K562 (cell line): ENCODE data around the gene HMCN1. TPM values are rescaled to one million over a fixed set of nuclear protein-coding genes. Genes with fewer than 3 reads are reported as not detected.

Source experiments
- ATAC-seq: fragments of 200-7000 bp; cut with Tn5 transposase; 3 replicates; pipeline ENCODE4 v1.9.1; 2020; ENCODE audit warnings: moderate library complexity
- BruUV-seq: library from RNA; stranded (reverse); fragments of 400-500 nt; replicated peaks from 2 replicates; lab custom pipeline; 2021; lab: Mats Ljungman, UMichigan
- CTCF ChIA-PET: fragments of 300-600 bp; formaldehyde crosslinking; extraction: SDS; loops from one replicate; lab custom pipeline; 2021; ENCODE audit warnings: low intra/inter-chr PET ratio; lab: Yijun Ruan, JAX
- POLR2A ChIA-PET: fragments of 300-600, 350-650 bp; sonication (Branson Sonifier 250); formaldehyde crosslinking; extraction: SDS; loops from one replicate; lab custom pipeline; 2021; ENCODE audit warnings: antibody characterized with exemption, inconsistent platforms; lab: Yijun Ruan, JAX
- DNase-seq, 4 experiments: peaks; one replicate each; pipeline versions ENCODE4 v3.0.0 to v3.0.0-alpha.2; 2011 to 2018; ENCODE audit warnings: low spot score in 3 of 4, mixed read lengths in 3 of 4; ENCODE audit errors: extremely low read depth in 1 of 4
- FAIRE-seq: peaks from 2 replicates; lab custom pipeline; 2011; peaks lifted over from hg19 to GRCh38; lab: Jason Lieb, UNC
- H2AFZ ChIP-seq: 2 replicates; pipeline ENCODE4 v1.6.0; 2011; ENCODE audit warnings: low read depth, low read length, control low read depth, inconsistent platforms
- H3K27ac ChIP-seq: fragments of 200-600 bp; 3 replicates; pipeline ENCODE4 v1.8.0; 2011; ENCODE audit warnings: low read depth, mild to moderate bottlenecking, control low read depth, inconsistent platforms, low read length, moderate library complexity, mixed read lengths; ENCODE audit errors: extremely low read depth
- H3K27me3 ChIP-seq, 2 experiments: fragments of 300-600 bp in 1 of 2; 2 replicates in 1 of 2; 3 replicates in 1 of 2; pipeline versions ENCODE4 v1.6.0 to v1.8.0; 2011; ENCODE audit warnings: inconsistent platforms in 2 of 2, low read length in 2 of 2, mild to moderate bottlenecking in 1 of 2, mixed read lengths in 1 of 2, moderate library complexity in 1 of 2; ENCODE audit not compliant: control insufficient read depth in 2 of 2, insufficient read depth in 2 of 2
- H3K36me3 ChIP-seq: fragments of 300-600 bp; 3 replicates; pipeline ENCODE4 v1.8.0; 2011; ENCODE audit warnings: mild to moderate bottlenecking, low read length, inconsistent platforms; ENCODE audit not compliant: control insufficient read depth, insufficient read depth
- H3K4me1 ChIP-seq, 2 experiments: fragments of 200-600 bp in 1 of 2; replicated peaks in 1 of 2; 2 replicates in 1 of 2; 3 replicates in 1 of 2; pipeline versions ENCODE4 v1.5.1 to v1.8.0; 2011; ENCODE audit warnings: inconsistent platforms in 2 of 2, low read length in 2 of 2, mild to moderate bottlenecking in 1 of 2, mixed read lengths in 1 of 2, moderate library complexity in 1 of 2; ENCODE audit not compliant: control insufficient read depth in 2 of 2, insufficient read depth in 2 of 2
- H3K4me2 ChIP-seq: 2 replicates; pipeline ENCODE4 v1.6.1; 2011; ENCODE audit warnings: low read length, control low read depth, inconsistent platforms, mixed read lengths; ENCODE audit not compliant: insufficient read depth
- H3K4me3 ChIP-seq: fragments of 200-600 bp; sonication (generic), shearing (Covaris generic); 2 replicates; pipeline ENCODE4 v1.5.1; 2016; ENCODE audit warnings: control low read depth, inconsistent platforms
- H3K79me2 ChIP-seq: fragments of 200-600 bp; 3 replicates; pipeline ENCODE4 v1.8.0; 2011; ENCODE audit warnings: low read length, inconsistent platforms; ENCODE audit not compliant: control insufficient read depth, insufficient read depth
- H3K9ac ChIP-seq, 2 experiments: 2 replicates each; pipeline versions ENCODE4 v1.6.0 to v1.6.1; 2011; ENCODE audit warnings: low read depth in 2 of 2, low read length in 2 of 2, control low read depth in 1 of 2, inconsistent platforms in 1 of 2, mild to moderate bottlenecking in 1 of 2, mixed read lengths in 1 of 2; ENCODE audit not compliant: insufficient read depth in 1 of 2
- H3K9me1 ChIP-seq: one replicate; pipeline ENCODE4 v1.6.0; 2011; ENCODE audit warnings: inconsistent platforms, mild to moderate bottlenecking, low read length, moderate library complexity; ENCODE audit not compliant: control insufficient read depth, insufficient read depth
- H3K9me3 ChIP-seq: replicated peaks from 2 replicates; pipeline ENCODE4 v1.5.1; 2011; ENCODE audit warnings: low read depth, low read length, inconsistent platforms; ENCODE audit not compliant: control insufficient read depth, insufficient read depth
- H4K20me1 ChIP-seq: replicated peaks from 2 replicates; pipeline ENCODE4 v1.6.1; 2011; ENCODE audit warnings: low read length, inconsistent platforms, mixed read lengths; ENCODE audit not compliant: control insufficient read depth, insufficient read depth
- CBFB ChIP-seq: sonication (generic); formaldehyde crosslinking; IDR thresholded peaks from 2 replicates; pipeline ENCODE4 v1.4.0; 2020; ENCODE audit warnings: mild to moderate bottlenecking, missing genetic modification reagents
- GTF2A2 ChIP-seq: IDR thresholded peaks from 2 replicates; pipeline ENCODE4 v1.6.1; 2016; ENCODE audit warnings: mild to moderate bottlenecking, missing genetic modification characterization, missing compliant biosample characterization
- RAD51 ChIP-seq: fragments of 450-650 bp; IDR thresholded peaks from 2 replicates; pipeline ENCODE4 v1.7.1; 2016; ENCODE audit warnings: low read depth, mild to moderate bottlenecking, borderline replicate concordance
- TBP ChIP-seq: optimal IDR thresholded peaks from 2 replicates; pipeline ENCODE3; 2011; ENCODE audit warnings: low read depth, low read length, improper control_type of control experiment
- ZNF707 ChIP-seq: fragments of 250-450 bp; sonication (Bioruptor Pico); conservative IDR thresholded peaks from 2 replicates; pipeline ENCODE4 v1.8.0; 2022; ENCODE audit warnings: inconsistent platforms, mild to moderate bottlenecking, moderate library complexity
- WGBS: fragments of 100-300 bp; shearing (Covaris generic); methylation state at CpG from one replicate; pipeline ENCODE4 v1.1.6; 2016; ENCODE audit warnings: low coverage, mixed read lengths; ENCODE audit not compliant: insufficient coverage; ENCODE audit errors: missing lambda C conversion rate; 5-methylcytosine and 5-hydroxymethylcytosine counted together
- in situ Hi-C: fragments of 300-500 bp; cut with MboI; formaldehyde crosslinking; loops from 4 replicates; pipeline ENCODE4 v1.15.0; 2018; ENCODE audit warnings: inconsistent platforms, mixed read lengths
- intact Hi-C: fragments of 100-400 bp; cut with micrococcal nuclease; formaldehyde crosslinking; loops from 2 replicates; pipeline ENCODE4 v1.14.2; 2022
- polyA plus RNA-seq, 8 experiments: library from polyadenylated mRNA; depleted of rRNA in 4 of 8; stranded (reverse) in 5 of 8; unstranded in 3 of 8; fragments of >200 nt; fragmentation: Nextera tagmentation in 2 of 8; fragmentation: Illumina TruSeq in 1 of 8; extraction: Ambion mirVana in 2 of 8; extraction: Trizol in 1 of 8; gene quantifications; 2 replicates each; pipeline versions ENCODE4 v1.2.1 to v1.2.3, GENCODE V29; 2011 to 2014; ENCODE audit warnings: inconsistent platforms in 1 of 8, missing spikeins in 1 of 8
- total RNA-seq, 7 experiments: library from RNA; depleted of rRNA in 6 of 7; stranded (reverse); fragments of >200 nt in 6 of 7; fragmentation: Illumina TruSeq in 2 of 7; extraction: Trizol in 2 of 7; gene quantifications; 2 replicates each; pipeline versions ENCODE4 v1.2.1 to v1.2.3, GENCODE V29; 2011 to 2021; ENCODE audit warnings: low replicate concordance in 1 of 7
- TF ChIP-seq, protein P1 (sequence below): IDR thresholded peaks from 2 replicates; pipeline ENCODE4 v1.6.1; 2012; ENCODE audit warnings: low read depth, low read length, improper control_type of control experiment, borderline replicate concordance
- TF ChIP-seq, protein P2 (sequence below), 2 experiments: fragments of 450-650 bp; formaldehyde crosslinking in 1 of 2; IDR thresholded peaks; 2 replicates each; pipeline versions ENCODE4 v1.4.0 to v1.6.1; 2014 to 2020; ENCODE audit warnings: mild to moderate bottlenecking in 2 of 2, borderline replicate concordance in 1 of 2, low read depth in 1 of 2

The HMCN1 gene
- total and polyA plus RNA-seq, 9 of the 15 experiments (the other 6 are each of a cell fraction or from before 2014, with no cell fraction given), result 0.07 to 0.36 (median 0.21) TPM

DNA sequence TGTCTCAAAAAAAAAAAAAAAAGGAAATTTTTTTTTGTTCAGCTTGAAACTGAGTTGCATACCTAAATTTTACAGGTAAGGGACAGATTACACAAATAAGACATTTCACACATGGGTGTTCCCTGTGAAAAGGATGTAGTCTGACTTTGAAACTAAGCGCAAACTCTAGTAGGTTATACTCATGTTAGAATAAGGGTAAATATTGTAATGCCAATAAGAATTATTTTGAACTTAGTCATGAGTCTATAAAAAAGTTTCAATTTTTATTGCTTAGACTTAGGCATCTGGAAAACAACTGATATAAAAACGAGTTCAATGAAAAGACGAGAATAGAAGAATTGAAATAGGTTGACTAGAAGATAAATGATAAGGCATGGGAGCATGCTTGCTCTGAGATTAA, 122.3 kb downstream of the HMCN1 start:
- no peaks in the 10 kb centered on the region for H4K20me1 ChIP-seq
- in situ Hi-C loops (no loop called here), intact Hi-C loops (no loop called here)
- TF ChIP-seq CBFB (CRISPR knock-in tag) (no peak), RAD51 (no peak), ZNF707 (CRISPR knock-in tag) (no peak), GTF2A2 (tag) (no peak), TBP (no peak)
- TF ChIP-seq, protein P1, sequence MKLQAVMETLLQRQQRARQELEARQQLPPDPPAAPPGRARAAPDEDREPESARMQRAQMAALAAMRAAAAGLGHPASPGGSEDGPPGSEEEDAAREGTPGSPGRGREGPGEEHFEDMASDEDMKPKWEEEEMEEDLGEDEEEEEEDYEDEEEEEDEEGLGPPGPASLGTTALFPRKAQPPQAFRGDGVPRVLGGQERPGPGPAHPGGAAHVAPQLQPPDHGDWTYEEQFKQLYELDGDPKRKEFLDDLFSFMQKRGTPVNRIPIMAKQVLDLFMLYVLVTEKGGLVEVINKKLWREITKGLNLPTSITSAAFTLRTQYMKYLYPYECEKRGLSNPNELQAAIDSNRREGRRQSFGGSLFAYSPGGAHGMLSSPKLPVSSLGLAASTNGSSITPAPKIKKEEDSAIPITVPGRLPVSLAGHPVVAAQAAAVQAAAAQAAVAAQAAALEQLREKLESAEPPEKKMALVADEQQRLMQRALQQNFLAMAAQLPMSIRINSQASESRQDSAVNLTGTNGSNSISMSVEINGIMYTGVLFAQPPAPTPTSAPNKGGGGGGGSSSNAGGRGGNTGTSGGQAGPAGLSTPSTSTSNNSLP, result no peak
- TF ChIP-seq, protein P2, sequence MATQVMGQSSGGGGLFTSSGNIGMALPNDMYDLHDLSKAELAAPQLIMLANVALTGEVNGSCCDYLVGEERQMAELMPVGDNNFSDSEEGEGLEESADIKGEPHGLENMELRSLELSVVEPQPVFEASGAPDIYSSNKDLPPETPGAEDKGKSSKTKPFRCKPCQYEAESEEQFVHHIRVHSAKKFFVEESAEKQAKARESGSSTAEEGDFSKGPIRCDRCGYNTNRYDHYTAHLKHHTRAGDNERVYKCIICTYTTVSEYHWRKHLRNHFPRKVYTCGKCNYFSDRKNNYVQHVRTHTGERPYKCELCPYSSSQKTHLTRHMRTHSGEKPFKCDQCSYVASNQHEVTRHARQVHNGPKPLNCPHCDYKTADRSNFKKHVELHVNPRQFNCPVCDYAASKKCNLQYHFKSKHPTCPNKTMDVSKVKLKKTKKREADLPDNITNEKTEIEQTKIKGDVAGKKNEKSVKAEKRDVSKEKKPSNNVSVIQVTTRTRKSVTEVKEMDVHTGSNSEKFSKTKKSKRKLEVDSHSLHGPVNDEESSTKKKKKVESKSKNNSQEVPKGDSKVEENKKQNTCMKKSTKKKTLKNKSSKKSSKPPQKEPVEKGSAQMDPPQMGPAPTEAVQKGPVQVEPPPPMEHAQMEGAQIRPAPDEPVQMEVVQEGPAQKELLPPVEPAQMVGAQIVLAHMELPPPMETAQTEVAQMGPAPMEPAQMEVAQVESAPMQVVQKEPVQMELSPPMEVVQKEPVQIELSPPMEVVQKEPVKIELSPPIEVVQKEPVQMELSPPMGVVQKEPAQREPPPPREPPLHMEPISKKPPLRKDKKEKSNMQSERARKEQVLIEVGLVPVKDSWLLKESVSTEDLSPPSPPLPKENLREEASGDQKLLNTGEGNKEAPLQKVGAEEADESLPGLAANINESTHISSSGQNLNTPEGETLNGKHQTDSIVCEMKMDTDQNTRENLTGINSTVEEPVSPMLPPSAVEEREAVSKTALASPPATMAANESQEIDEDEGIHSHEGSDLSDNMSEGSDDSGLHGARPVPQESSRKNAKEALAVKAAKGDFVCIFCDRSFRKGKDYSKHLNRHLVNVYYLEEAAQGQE (IDR thresholded peaks at IDR 0.05; ENCODE audit: borderline replicate concordance), result no peak
- TF ChIP-seq, protein P2 (CRISPR knock-in tag; IDR thresholded peaks at IDR 0.05; ENCODE audit: low read depth), result no peak
- H3K4me2 ChIP-seq, result no peak overlapping the region
- no peak overlapping the region for H3K4me3 ChIP-seq
- no peaks in the 10 kb centered on the region for H3K27me3 ChIP-seq
- H3K79me2 ChIP-seq, result no peaks in the 10 kb centered on the region
- no peak overlapping the region for H3K9ac ChIP-seq
- DNase-seq, result no peak
- no peaks in the 10 kb centered on the region for H3K9me3 ChIP-seq
- ATAC-seq, result no peak
- H3K9me1 ChIP-seq, result no peaks in the 10 kb centered on the region
- ChIA-PET POLR2A (interaction anchor here (1.2 kb wide), 1 partner anchor 13 kb away, joined by 3 read pairs; no protein-coding TSS in a partner anchor), CTCF (no interaction called here)
- WGBS, result 24% methylated on average over 3 of the region's 3 CpGs
- no TSS peak for BruUV-seq
- H2AFZ ChIP-seq, result no peak overlapping the region
- H3K36me3 ChIP-seq, result no peaks in the 10 kb centered on the region
- no peak for FAIRE-seq
- no peaks in the 10 kb centered on the region for H3K4me1 ChIP-seq
- H3K27ac ChIP-seq, result no peak overlapping the region
